HG03558 (cell line): Measurements from ENCODE around the gene KLK11.

Source experiments
- ATAC-seq: cut with Tn5 transposase; IDR thresholded peaks from one replicate; pipeline ENCODE4 v1.9.1; 2021; ENCODE audit warnings: moderate number of reproducible peaks; ENCODE audit not compliant: unreplicated experiment; ENCODE audit errors: extremely low read depth

Gene KLK11

GRCh38 chr19:51026554-51026831, at the start of gene KLK11:
KLK11 (minus strand) TSS chr19:51026616; CDS start chr19:51025631, 985 bp downstream.
- no peak for ATAC-seq

GRCh38 chr19:51075998-51076397, 49.6 kb upstream of the KLK11 start:
- no peak for ATAC-seq

- no peak for ATAC-seq
Observed at GRCh38 chr19:51071095-51071405, 44.6 kb upstream of the KLK11 start.

GRCh38 chr19:51070334-51071094, 44.1 kb upstream of the KLK11 start:
- no peak for ATAC-seq

GRCh38 chr19:51066393-51067186, 40.2 kb upstream of the KLK11 start:
- no peak for ATAC-seq

GRCh38 chr19:51065221-51065960, 39.0 kb upstream of the KLK11 start:
- ATAC-seq: no peak

GRCh38 chr19:51064534-51065220, 38.3 kb upstream of the KLK11 start, which contains the start of gene KLK13:
KLK13 (minus strand) TSS chr19:51065092; CDS start chr19:51065067, 25 bp downstream.
- no peak for ATAC-seq

- no peak for ATAC-seq
Observed at GRCh38 chr19:51063664-51064063, 37.2 kb upstream of the KLK11 start.

- no peak for ATAC-seq
Observed at GRCh38 chr19:51060973-51061372, 34.6 kb upstream of the KLK11 start.

GRCh38 chr19:51060336-51060735, 33.9 kb upstream of the KLK11 start:
- ATAC-seq: no peak

GRCh38 chr19:51059715-51060114, 33.3 kb upstream of the KLK11 start:
- ATAC-seq: no peak

- ATAC-seq: no peak
Observed at GRCh38 chr19:51055866-51056265, 29.4 kb upstream of the KLK11 start.

- ATAC-seq: no peak
Observed at GRCh38 chr19:51047031-51047335, 20.6 kb upstream of the KLK11 start.

GRCh38 chr19:51044327-51044726, 17.9 kb upstream of the KLK11 start:
- no peak for ATAC-seq

GRCh38 chr19:51043497-51043896, 17.1 kb upstream of the KLK11 start:
- no peak for ATAC-seq

GRCh38 chr19:51040151-51040550, 13.7 kb upstream of the KLK11 start:
- ATAC-seq: no peak

GRCh38 chr19:51036519-51036918, 10.1 kb upstream of the KLK11 start:
- ATAC-seq: no peak

GRCh38 chr19:51034704-51035103, 8.3 kb upstream of the KLK11 start, which contains the start of gene KLK12:
KLK12 (minus strand) TSS chr19:51035002; CDS start chr19:51034621, 381 bp downstream.
- ATAC-seq: no peak

GRCh38 chr19:51031880-51032225, 5.4 kb upstream of the KLK11 start:
- ATAC-seq: no peak

- ATAC-seq: no peak
Observed at GRCh38 chr19:51031220-51031879, 4.9 kb upstream of the KLK11 start.
